Measurements from ENCODE around the gene ABCC3. TPM values are rescaled to one million over a fixed set of nuclear protein-coding genes. Genes with fewer than 3 reads are reported as not detected.

ABCC3 gene, protein sequence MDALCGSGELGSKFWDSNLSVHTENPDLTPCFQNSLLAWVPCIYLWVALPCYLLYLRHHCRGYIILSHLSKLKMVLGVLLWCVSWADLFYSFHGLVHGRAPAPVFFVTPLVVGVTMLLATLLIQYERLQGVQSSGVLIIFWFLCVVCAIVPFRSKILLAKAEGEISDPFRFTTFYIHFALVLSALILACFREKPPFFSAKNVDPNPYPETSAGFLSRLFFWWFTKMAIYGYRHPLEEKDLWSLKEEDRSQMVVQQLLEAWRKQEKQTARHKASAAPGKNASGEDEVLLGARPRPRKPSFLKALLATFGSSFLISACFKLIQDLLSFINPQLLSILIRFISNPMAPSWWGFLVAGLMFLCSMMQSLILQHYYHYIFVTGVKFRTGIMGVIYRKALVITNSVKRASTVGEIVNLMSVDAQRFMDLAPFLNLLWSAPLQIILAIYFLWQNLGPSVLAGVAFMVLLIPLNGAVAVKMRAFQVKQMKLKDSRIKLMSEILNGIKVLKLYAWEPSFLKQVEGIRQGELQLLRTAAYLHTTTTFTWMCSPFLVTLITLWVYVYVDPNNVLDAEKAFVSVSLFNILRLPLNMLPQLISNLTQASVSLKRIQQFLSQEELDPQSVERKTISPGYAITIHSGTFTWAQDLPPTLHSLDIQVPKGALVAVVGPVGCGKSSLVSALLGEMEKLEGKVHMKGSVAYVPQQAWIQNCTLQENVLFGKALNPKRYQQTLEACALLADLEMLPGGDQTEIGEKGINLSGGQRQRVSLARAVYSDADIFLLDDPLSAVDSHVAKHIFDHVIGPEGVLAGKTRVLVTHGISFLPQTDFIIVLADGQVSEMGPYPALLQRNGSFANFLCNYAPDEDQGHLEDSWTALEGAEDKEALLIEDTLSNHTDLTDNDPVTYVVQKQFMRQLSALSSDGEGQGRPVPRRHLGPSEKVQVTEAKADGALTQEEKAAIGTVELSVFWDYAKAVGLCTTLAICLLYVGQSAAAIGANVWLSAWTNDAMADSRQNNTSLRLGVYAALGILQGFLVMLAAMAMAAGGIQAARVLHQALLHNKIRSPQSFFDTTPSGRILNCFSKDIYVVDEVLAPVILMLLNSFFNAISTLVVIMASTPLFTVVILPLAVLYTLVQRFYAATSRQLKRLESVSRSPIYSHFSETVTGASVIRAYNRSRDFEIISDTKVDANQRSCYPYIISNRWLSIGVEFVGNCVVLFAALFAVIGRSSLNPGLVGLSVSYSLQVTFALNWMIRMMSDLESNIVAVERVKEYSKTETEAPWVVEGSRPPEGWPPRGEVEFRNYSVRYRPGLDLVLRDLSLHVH (N-terminal part only)
- total RNA-seq (2022): 88.0 and 125 TPM in 2 replicates
- Bru-seq, nascent RNA: percentile 75 among the genes with signal in this experiment
- BruChase-seq, experiment 1, labeled RNA remaining after a 6-hour chase: percentile 84 among the genes with signal in this experiment
- percentile 78 among the genes with signal in this experiment for BruChase-seq, experiment 2, labeled RNA remaining after a 2-hour chase
- long read RNA-seq, full-length matches to known transcripts: 41 of 97 reads
- long read RNA-seq, partial matches to known transcripts: 31 of 97 reads
- long read RNA-seq, other reads (novel, unspliced or antisense): 25 of 97 reads

DNA sequence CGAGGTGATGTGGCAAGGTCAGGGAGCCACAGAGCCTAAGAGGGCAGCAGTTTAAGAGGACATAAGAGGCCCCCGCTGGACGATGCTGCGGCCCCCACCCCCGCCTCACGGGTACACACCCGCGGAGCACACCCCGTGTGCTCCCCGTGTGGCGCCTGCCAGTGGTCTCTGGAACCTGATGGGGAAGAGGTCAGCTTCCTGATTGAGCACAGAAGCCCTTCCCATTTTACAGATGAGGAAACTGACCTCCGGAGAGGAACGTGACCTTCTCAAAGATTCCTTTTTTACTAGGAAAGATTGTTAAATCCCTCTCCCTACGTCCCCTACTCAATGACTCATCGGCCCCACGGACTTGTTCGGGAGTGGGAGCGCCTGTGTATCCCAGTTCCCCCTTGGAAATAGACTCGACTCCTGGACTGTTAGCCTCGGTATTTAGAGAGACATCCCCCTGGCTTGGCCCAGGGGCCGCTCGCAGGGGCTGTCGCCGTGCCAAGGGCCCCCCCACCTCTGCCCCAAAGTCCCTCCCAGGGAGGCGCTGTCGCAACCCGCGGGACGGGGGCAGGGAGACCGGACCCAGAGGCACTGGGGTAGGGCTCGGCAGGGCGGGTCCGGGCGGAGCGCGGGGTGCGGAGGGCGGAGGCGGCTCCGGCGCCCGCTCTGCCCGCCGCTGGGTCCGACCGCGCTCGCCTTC, at the start of gene ABCC3:
TSS of gene ABCC3 (plus strand) at position 658 of the 691 bp plus-strand sequence. CDS start 56 bp downstream, outside the sequence.
- CTCF ChIA-PET: interaction anchor here (8.0 kb wide), 1 partner anchor 60 kb away, joined by 78 read pairs; no protein-coding TSS in a partner anchor
- Mint-ChIP-seq H3K27ac (ENCODE audit: unreplicated experiment) (peak within 1 kb of the TSS; percentile 16), H3K36me3 (ENCODE audit: insufficient read depth, unreplicated experiment) (peaks cover 43% of the 10 kb centered on the region), H3K9me3 (ENCODE audit: low read depth, unreplicated experiment) (no peaks in the 10 kb centered on the region), H3K4me3 (ENCODE audit: low read depth, unreplicated experiment) (peak within 1 kb of the TSS; percentile 69), H3K27me3 (ENCODE audit: unreplicated experiment) (peaks cover 12% of the 10 kb centered on the region), H3K4me1 (ENCODE audit: low read depth, unreplicated experiment) (peaks cover 78% of the 10 kb centered on the region)
- no TSS peak for BruUV-seq (replicated peaks)
- intact Hi-C loops (cut with micrococcal nuclease; ENCODE audit: unreplicated experiment): no loop called here
- TF ChIP-seq, protein P1, sequence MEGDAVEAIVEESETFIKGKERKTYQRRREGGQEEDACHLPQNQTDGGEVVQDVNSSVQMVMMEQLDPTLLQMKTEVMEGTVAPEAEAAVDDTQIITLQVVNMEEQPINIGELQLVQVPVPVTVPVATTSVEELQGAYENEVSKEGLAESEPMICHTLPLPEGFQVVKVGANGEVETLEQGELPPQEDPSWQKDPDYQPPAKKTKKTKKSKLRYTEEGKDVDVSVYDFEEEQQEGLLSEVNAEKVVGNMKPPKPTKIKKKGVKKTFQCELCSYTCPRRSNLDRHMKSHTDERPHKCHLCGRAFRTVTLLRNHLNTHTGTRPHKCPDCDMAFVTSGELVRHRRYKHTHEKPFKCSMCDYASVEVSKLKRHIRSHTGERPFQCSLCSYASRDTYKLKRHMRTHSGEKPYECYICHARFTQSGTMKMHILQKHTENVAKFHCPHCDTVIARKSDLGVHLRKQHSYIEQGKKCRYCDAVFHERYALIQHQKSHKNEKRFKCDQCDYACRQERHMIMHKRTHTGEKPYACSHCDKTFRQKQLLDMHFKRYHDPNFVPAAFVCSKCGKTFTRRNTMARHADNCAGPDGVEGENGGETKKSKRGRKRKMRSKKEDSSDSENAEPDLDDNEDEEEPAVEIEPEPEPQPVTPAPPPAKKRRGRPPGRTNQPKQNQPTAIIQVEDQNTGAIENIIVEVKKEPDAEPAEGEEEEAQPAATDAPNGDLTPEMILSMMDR (IDR thresholded peaks at IDR 0.05; ENCODE audit: unreplicated experiment): no peak
- DNase-seq: peak; percentile 84

DNA sequence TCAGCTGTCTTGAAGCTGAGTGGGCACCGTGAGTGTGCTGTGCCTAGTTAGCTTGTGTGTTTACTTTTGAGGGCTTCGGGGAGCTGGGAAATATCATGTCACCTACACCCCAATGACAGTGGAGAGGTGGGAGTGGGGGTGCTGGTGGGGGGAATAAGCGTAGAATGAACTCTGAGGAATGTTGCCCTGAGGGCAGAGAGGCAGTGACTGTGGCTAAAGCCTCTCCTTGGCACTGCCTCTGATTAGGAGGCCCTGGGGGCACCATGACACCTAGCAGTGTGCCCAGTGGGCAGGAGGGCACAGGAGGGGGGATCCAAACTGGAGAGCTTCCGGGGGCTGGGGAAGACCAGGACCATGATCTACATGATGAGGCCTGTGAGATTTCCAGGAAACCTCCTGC, 49.3 kb upstream of the ABCC3 start:
- H3K36me3 Mint-ChIP-seq (ENCODE audit: insufficient read depth, unreplicated experiment): peaks cover 4% of the 10 kb centered on the region
- CTCF ChIA-PET: interaction anchor here (0.6 to 0.7 kb wide), 2 partner anchors 11 to 98 kb away, joined by 3 to 5 read pairs; no protein-coding TSS in a partner anchor
- H3K4me1 Mint-ChIP-seq (ENCODE audit: low read depth, unreplicated experiment): peaks cover 11% of the 10 kb centered on the region
- no peak overlapping the region for H3K4me3 Mint-ChIP-seq (ENCODE audit: low read depth, unreplicated experiment)
- intact Hi-C loops (cut with micrococcal nuclease; ENCODE audit: unreplicated experiment): no loop called here
- no TSS peak for BruUV-seq (replicated peaks)
- H3K27me3 Mint-ChIP-seq (ENCODE audit: unreplicated experiment): peaks cover 92% of the 10 kb centered on the region
- TF ChIP-seq, protein P1 (IDR thresholded peaks at IDR 0.05; ENCODE audit: unreplicated experiment): no peak
- DNase-seq: no peak
- H3K9me3 Mint-ChIP-seq (ENCODE audit: low read depth, unreplicated experiment): no peaks in the 10 kb centered on the region
- H3K27ac Mint-ChIP-seq (ENCODE audit: unreplicated experiment): no peak overlapping the region

DNA sequence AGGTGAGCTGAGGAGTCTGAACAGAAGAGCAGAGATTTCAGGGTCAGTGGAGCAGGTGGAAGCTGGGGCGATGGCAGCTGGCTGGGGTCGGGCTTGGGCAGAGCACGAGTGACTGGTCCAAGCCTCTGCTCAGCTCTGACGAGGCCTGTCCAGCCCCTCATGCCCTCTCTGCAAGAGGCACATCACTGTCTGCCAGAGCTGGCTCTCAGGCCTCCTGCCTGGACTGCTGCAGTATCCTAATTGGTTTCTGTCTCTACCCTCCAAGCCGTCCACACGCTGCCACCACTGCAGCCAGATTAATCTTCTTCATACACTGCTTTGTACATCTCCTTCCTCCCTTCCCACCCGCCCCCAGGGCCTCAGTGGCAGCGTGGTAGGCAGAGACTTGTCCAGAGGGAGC, 48.8 kb upstream of the ABCC3 start:
- H3K9me3 Mint-ChIP-seq (ENCODE audit: low read depth, unreplicated experiment): no peaks in the 10 kb centered on the region
- BruUV-seq (replicated peaks): no TSS peak
- H3K4me1 Mint-ChIP-seq (ENCODE audit: low read depth, unreplicated experiment): peaks cover 11% of the 10 kb centered on the region
- no peak overlapping the region for H3K27ac Mint-ChIP-seq (ENCODE audit: unreplicated experiment)
- intact Hi-C loops (cut with micrococcal nuclease; ENCODE audit: unreplicated experiment): no loop called here
- TF ChIP-seq, protein P1 (IDR thresholded peaks at IDR 0.05; ENCODE audit: unreplicated experiment): no peak
- CTCF ChIA-PET: no interaction called here
- H3K27me3 Mint-ChIP-seq (ENCODE audit: unreplicated experiment): peaks cover 92% of the 10 kb centered on the region
- DNase-seq: no peak
- H3K4me3 Mint-ChIP-seq (ENCODE audit: low read depth, unreplicated experiment): no peak overlapping the region
- H3K36me3 Mint-ChIP-seq (ENCODE audit: insufficient read depth, unreplicated experiment): peaks cover 4% of the 10 kb centered on the region
